PC-3 (cell line): ENCODE measurements around the gene RIT2. TPM values are rescaled to one million over a fixed set of nuclear protein-coding genes. Genes with fewer than 3 reads are reported as not detected.

Experiments used
- ATAC-seq: fragments of 200-7000 bp; cut with Tn5 transposase; 2 replicates; pipeline ENCODE4 v1.9.1; 2020; ENCODE audit warnings: mild to moderate bottlenecking, moderate library complexity
- BruUV-seq: library from RNA; stranded (reverse); fragments of 400-500 nt; replicated peaks from 2 replicates; lab custom pipeline; 2021; lab: Mats Ljungman, UMichigan
- CTCF ChIA-PET: fragments of 300-600 bp; sonication (Branson Sonifier 250); formaldehyde crosslinking; loops from one replicate; lab custom pipeline; 2022; ENCODE audit warnings: antibody characterized with exemption; lab: Charles Lee
- POLR2A ChIA-PET: fragments of 300-600 bp; sonication (Branson Sonifier 250); formaldehyde crosslinking; loops from one replicate; lab custom pipeline; 2022; ENCODE audit warnings: antibody characterized with exemption; ENCODE audit not compliant: unreplicated experiment; lab: Charles Lee
- DNase-seq: peaks from one replicate; pipeline ENCODE4 v3.0.0-alpha.2; 2015
- H2AFZ ChIP-seq: fragments of 300-600 bp; sonication (generic); 2 replicates; pipeline ENCODE4 v1.6.0; 2016; ENCODE audit warnings: antibody characterized with exemption, low read length
- H3F3A ChIP-seq: fragments of 300-600 bp; sonication (generic); one replicate; pipeline ENCODE4 v1.6.0; 2017; ENCODE audit warnings: antibody characterized with exemption, low read length, control low read depth, mild to moderate bottlenecking; ENCODE audit not compliant: unreplicated experiment
- H3K27ac ChIP-seq: fragments of 300-600 bp; sonication (generic); 2 replicates; pipeline ENCODE4 v1.5.1; 2016; ENCODE audit warnings: mild to moderate bottlenecking, low read length
- H3K27me3 ChIP-seq: fragments of 300-600 bp; sonication (generic); 2 replicates; pipeline ENCODE4 v1.6.1; 2016; ENCODE audit warnings: low read length, mixed read lengths
- H3K36me3 ChIP-seq: fragments of 300-600 bp; sonication (generic); 2 replicates; pipeline ENCODE4 v1.6.1; 2016; ENCODE audit warnings: low read depth, mixed run types, low read length, mixed read lengths
- H3K4me1 ChIP-seq: fragments of 300-600 bp; sonication (generic); 2 replicates; pipeline ENCODE4 v1.5.1; 2016; ENCODE audit warnings: low read length; ENCODE audit not compliant: insufficient read depth
- H3K4me2 ChIP-seq: fragments of 300-600 bp; sonication (generic); 2 replicates; pipeline ENCODE4 v1.6.0; 2016; ENCODE audit warnings: low read length
- H3K4me3 ChIP-seq: fragments of 300-600 bp; sonication (generic); 2 replicates; pipeline ENCODE4 v1.5.1; 2016; ENCODE audit warnings: mild to moderate bottlenecking, low read length, mixed read lengths
- H3K79me2 ChIP-seq: fragments of 300-600 bp; sonication (generic); 2 replicates; pipeline ENCODE4 v1.6.1; 2017; ENCODE audit warnings: low read length, mixed read lengths
- H3K9ac ChIP-seq: fragments of 300-600 bp; sonication (generic); 2 replicates; pipeline ENCODE4 v1.6.0; 2016; ENCODE audit warnings: mild to moderate bottlenecking, low read length
- H3K9me2 ChIP-seq: fragments of 300-600 bp; sonication (generic); replicated peaks from 2 replicates; pipeline ENCODE4 v1.6.1; 2016; ENCODE audit warnings: mixed run types, low read length, mixed read lengths
- H3K9me3 ChIP-seq: fragments of 300-600 bp; sonication (generic); 2 replicates; pipeline ENCODE4 v1.6.1; 2016; ENCODE audit warnings: low read length, mixed read lengths
- H4K20me1 ChIP-seq: fragments of 300-600 bp; sonication (generic); 2 replicates; pipeline ENCODE4 v1.6.1; 2016; ENCODE audit warnings: low read length, mixed read lengths
- CTCF ChIP-seq: fragments of 300-600 bp; sonication (generic); conservative IDR thresholded peaks from 2 replicates; pipeline ENCODE4 v1.5.1; 2017; ENCODE audit warnings: antibody characterized with exemption, low read depth, mild to moderate bottlenecking, low read length
- EZH2 ChIP-seq: fragments of 300-600 bp; sonication (generic); IDR thresholded peaks from one replicate; pipeline ENCODE4 v1.6.1; 2017; ENCODE audit warnings: antibody characterized with exemption, mild to moderate bottlenecking, low read length; ENCODE audit not compliant: unreplicated experiment
- EZH2phosphoT487 ChIP-seq: fragments of 300-600 bp; sonication (generic); IDR thresholded peaks from 2 replicates; pipeline ENCODE4 v1.6.1; 2018; ENCODE audit warnings: mild to moderate bottlenecking, antibody characterized with exemption, low read length, borderline replicate concordance
- intact Hi-C: fragments of 100-400 bp; cut with micrococcal nuclease; formaldehyde crosslinking; loops from 2 replicates; pipeline ENCODE4 v1.9.0; 2023
- total RNA-seq: library from RNA; depleted of rRNA; stranded (reverse); fragments of >200 nt; gene quantifications from 2 replicates; pipeline ENCODE4 v1.2.3, GENCODE V29; 2014

Gene RIT2
- total RNA-seq, 1 experiment from 2014 or later, result not detected

- H3K79me2 ChIP-seq, result no peaks in the 10 kb centered on the region
- H2AFZ ChIP-seq, result no peak overlapping the region
- H3K4me3 ChIP-seq, result no peak overlapping the region
- ATAC-seq, result no peak
- no peak for DNase-seq
- no peak for TF ChIP-seq EZH2phosphoT487
- TF ChIP-seq EZH2, result no peak
- no peak for TF ChIP-seq CTCF
- no peak overlapping the region for H3K27ac ChIP-seq
- BruUV-seq, result no TSS peak
- no peaks in the 10 kb centered on the region for H3K9me3 ChIP-seq
- H3K4me2 ChIP-seq, result no peak overlapping the region
- H3K9me2 ChIP-seq, result no peaks in the 10 kb centered on the region
- intact Hi-C loops, result no loop called here
- CTCF ChIA-PET, result no interaction called here
- POLR2A ChIA-PET, result no interaction called here
- H3F3A ChIP-seq, result no peaks in the 10 kb centered on the region
- H4K20me1 ChIP-seq, result no peaks in the 10 kb centered on the region
- H3K36me3 ChIP-seq, result no peaks in the 10 kb centered on the region
- no peak overlapping the region for H3K9ac ChIP-seq
- H3K27me3 ChIP-seq, result no peaks in the 10 kb centered on the region
- H3K4me1 ChIP-seq, result no peaks in the 10 kb centered on the region
These were observed 193.1 kb downstream of the RIT2 start for GRCh38 chr18:42922363-42922762.

- Histone ChIP-seq H3K27me3 (no peaks in the 10 kb centered on the region), H2AFZ (no peak overlapping the region), H4K20me1 (no peaks in the 10 kb centered on the region), H3K9ac (no peak overlapping the region), H3K9me3 (no peaks in the 10 kb centered on the region), H3K27ac (no peak overlapping the region), H3K4me2 (no peak overlapping the region), H3K79me2 (no peaks in the 10 kb centered on the region), H3K36me3 (no peaks in the 10 kb centered on the region), H3K9me2 (no peaks in the 10 kb centered on the region), H3K4me3 (no peak overlapping the region), H3F3A (no peaks in the 10 kb centered on the region), H3K4me1 (no peaks in the 10 kb centered on the region)
- ChIA-PET CTCF (no interaction called here), POLR2A (no interaction called here)
- no peak for ATAC-seq
- TF ChIP-seq CTCF (no peak), EZH2 (no peak), EZH2phosphoT487 (no peak)
- intact Hi-C loops, result no loop called here
- no TSS peak for BruUV-seq
- DNase-seq, result no peak
These were observed 194.2 kb downstream of the RIT2 start for GRCh38 chr18:42921226-42921737.

GRCh38 chr18:42920621-42921020 lies 194.9 kb downstream of the RIT2 start:
- Histone ChIP-seq H3K79me2 (no peaks in the 10 kb centered on the region), H3K27ac (no peak overlapping the region), H3K27me3 (no peaks in the 10 kb centered on the region), H2AFZ (no peak overlapping the region), H3K4me3 (no peak overlapping the region), H3K4me1 (no peaks in the 10 kb centered on the region), H4K20me1 (no peaks in the 10 kb centered on the region), H3K9me3 (no peaks in the 10 kb centered on the region), H3K36me3 (no peaks in the 10 kb centered on the region), H3K4me2 (no peak overlapping the region), H3K9ac (no peak overlapping the region), H3F3A (no peaks in the 10 kb centered on the region), H3K9me2 (no peaks in the 10 kb centered on the region)
- DNase-seq (no peak), ATAC-seq (no peak)
- CTCF ChIA-PET, result no interaction called here
- POLR2A ChIA-PET, result no interaction called here
- BruUV-seq, result no TSS peak
- no peak for TF ChIP-seq CTCF
- intact Hi-C loops, result no loop called here
